ENCODE results near the gene HNRNPA1. TPM values are rescaled to one million over a fixed set of nuclear protein-coding genes. Genes with fewer than 3 reads are reported as not detected.

The HNRNPA1 gene
- total and polyA plus RNA-seq, 9 of the 15 experiments (the other 6 are each of a cell fraction or from before 2014, with no cell fraction given): 1,166 to 2,703 (median 1,815) TPM

GRCh38 chr12:54280468-54281260 lies at the start of gene HNRNPA1 (continued):
- TF ChIP-seq, protein P1, sequence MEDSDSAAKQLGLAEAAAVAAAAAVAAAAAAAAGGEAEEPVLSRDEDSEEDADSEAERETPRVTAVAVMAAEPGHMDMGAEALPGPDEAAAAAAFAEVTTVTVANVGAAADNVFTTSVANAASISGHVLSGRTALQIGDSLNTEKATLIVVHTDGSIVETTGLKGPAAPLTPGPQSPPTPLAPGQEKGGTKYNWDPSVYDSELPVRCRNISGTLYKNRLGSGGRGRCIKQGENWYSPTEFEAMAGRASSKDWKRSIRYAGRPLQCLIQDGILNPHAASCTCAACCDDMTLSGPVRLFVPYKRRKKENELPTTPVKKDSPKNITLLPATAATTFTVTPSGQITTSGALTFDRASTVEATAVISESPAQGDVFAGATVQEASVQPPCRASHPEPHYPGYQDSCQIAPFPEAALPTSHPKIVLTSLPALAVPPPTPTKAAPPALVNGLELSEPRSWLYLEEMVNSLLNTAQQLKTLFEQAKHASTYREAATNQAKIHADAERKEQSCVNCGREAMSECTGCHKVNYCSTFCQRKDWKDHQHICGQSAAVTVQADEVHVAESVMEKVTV (CRISPR knock-in tag; IDR thresholded peaks at IDR 0.05): no peak
- TF ChIP-seq MECOM (CRISPR knock-in tag; IDR thresholded peaks at IDR 0.05): no peak
- TF ChIP-seq RBM17 (IDR thresholded peaks at IDR 0.05; ENCODE audit: borderline replicate concordance, low read depth, low read length): no peak
- TF ChIP-seq HMGXB4 (CRISPR knock-in tag; IDR thresholded peaks at IDR 0.05): peak; percentile 93
- TF ChIP-seq SFPQ (IDR thresholded peaks at IDR 0.05; ENCODE audit: low read depth, low read length): no peak
- TF ChIP-seq RBM25 (IDR thresholded peaks at IDR 0.05; ENCODE audit: low read depth, low read length, severe bottlenecking): peak; percentile 98
- TF ChIP-seq, protein P2, sequence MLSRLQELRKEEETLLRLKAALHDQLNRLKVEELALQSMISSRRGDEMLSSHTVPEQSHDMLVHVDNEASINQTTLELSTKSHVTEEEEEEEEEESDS (CRISPR knock-in tag; IDR thresholded peaks at IDR 0.05): no peak
- TF ChIP-seq ATF6 (CRISPR knock-in tag; IDR thresholded peaks at IDR 0.05): peak; percentile 82
- TF ChIP-seq CHCHD3 (CRISPR knock-in tag; IDR thresholded peaks at IDR 0.05): no peak
- peak; percentile 26 for TF ChIP-seq NCOR1 (IDR thresholded peaks at IDR 0.05)
- 0 out of 2 replicates have a peak, but pooled peaks have one; percentile 80 for TF ChIP-seq TARDBP (IDR thresholded peaks at IDR 0.05)
- peak; percentile 98 for TF ChIP-seq ASH1L (IDR thresholded peaks at IDR 0.05; ENCODE audit: borderline replicate concordance, low read depth, partially characterized antibody)
- TF ChIP-seq KDM2B (CRISPR knock-in tag; IDR thresholded peaks at IDR 0.05): 0 out of 2 replicates have a peak, but pooled peaks have one; percentile 61
- no peak for TF ChIP-seq SNRNP70 (optimal IDR thresholded peaks at IDR 0.05; ENCODE audit: low read depth, low read length)
- no peak for TF ChIP-seq ID3 (CRISPR knock-in tag; IDR thresholded peaks at IDR 0.05)
- TF ChIP-seq ID3 (tag; IDR thresholded peaks at IDR 0.05): peak; percentile 45; the same call in 1 of the 2 replicates
- TF ChIP-seq U2AF2 (optimal IDR thresholded peaks at IDR 0.05; ENCODE audit: low read depth, low read length): no peak
- no peak; the same call in 1 of the 2 replicates for TF ChIP-seq LCOR (CRISPR knock-in tag; IDR thresholded peaks at IDR 0.05)
- peak; percentile 98 for TF ChIP-seq SMAD1 (IDR thresholded peaks at IDR 0.05; ENCODE audit: low read depth, low read length, partially characterized antibody)

All from K562 (cell line).